OCI-LY7 (cell line): ENCODE data around the gene RFWD3. TPM values are rescaled to one million over a fixed set of nuclear protein-coding genes. Genes with fewer than 3 reads are reported as not detected.
A peak's percentile ranks its signal among the peaks of the same experiment; 100 is the strongest.

Source experiments
- BruUV-seq: library from RNA; stranded (reverse); fragments of 400-500 nt; replicated peaks from 2 replicates; lab custom pipeline; 2021; lab: Mats Ljungman, UMichigan
- CTCF ChIA-PET: fragments of 300-600 bp; sonication (Branson Sonifier 250); formaldehyde crosslinking; loops from one replicate; lab custom pipeline; 2022; ENCODE audit warnings: antibody characterized with exemption; ENCODE audit not compliant: unreplicated experiment; lab: Charles Lee
- POLR2A ChIA-PET: fragments of 300-600 bp; sonication (Branson Sonifier 250); formaldehyde crosslinking; loops from one replicate; lab custom pipeline; 2022; ENCODE audit warnings: antibody characterized with exemption; lab: Charles Lee
- DNase-seq: peaks from one replicate; pipeline ENCODE4 v3.0.0-alpha.2; 2015; ENCODE audit warnings: low spot score
- H2AFZ ChIP-seq: fragments of 200-600 bp; sonication (generic), shearing (Covaris generic); 2 replicates; pipeline ENCODE4 v1.6.1; 2014; ENCODE audit warnings: mild to moderate bottlenecking, antibody characterized with exemption, low read length, moderate library complexity
- H3K27ac ChIP-seq: fragments of 200-600 bp; sonication (generic); 2 replicates; pipeline ENCODE4 v1.5.1; 2014; ENCODE audit warnings: mixed run types, low read depth, mild to moderate bottlenecking, moderate library complexity, low read length, inconsistent platforms; ENCODE audit not compliant: poor library complexity, severe bottlenecking
- H3K36me3 ChIP-seq: fragments of 200-600 bp; sonication (generic); 2 replicates; pipeline ENCODE4 v1.6.1; 2014; ENCODE audit warnings: mild to moderate bottlenecking, antibody characterized with exemption, low read length, moderate library complexity, mixed read lengths; ENCODE audit not compliant: insufficient read depth
- H3K4me1 ChIP-seq: fragments of 200-600 bp; sonication (generic); 2 replicates; pipeline ENCODE4 v1.5.1; 2014; ENCODE audit warnings: mild to moderate bottlenecking, low read length; ENCODE audit not compliant: insufficient read depth, poor library complexity, severe bottlenecking
- H3K4me2 ChIP-seq: fragments of 200-600 bp; sonication (generic); 2 replicates; pipeline ENCODE4 v1.6.1; 2014; ENCODE audit warnings: mild to moderate bottlenecking, low read length
- H3K4me3 ChIP-seq: fragments of 200-600 bp; sonication (generic); 2 replicates; pipeline ENCODE4 v1.5.1; 2014; ENCODE audit warnings: mild to moderate bottlenecking, low read depth, low read length; ENCODE audit not compliant: poor library complexity, severe bottlenecking
- H3K79me2 ChIP-seq: fragments of 200-600 bp; sonication (generic); 2 replicates; pipeline ENCODE4 v1.6.1; 2016; ENCODE audit warnings: low read depth, mild to moderate bottlenecking, low read length, moderate library complexity, mixed read lengths; ENCODE audit not compliant: insufficient read depth
- H3K9me2 ChIP-seq: fragments of 200-600 bp; sonication (generic); 2 replicates; pipeline ENCODE4 v1.6.1; 2016; ENCODE audit warnings: mild to moderate bottlenecking, low read length, mixed read lengths; ENCODE audit not compliant: insufficient read depth
- H3K9me3 ChIP-seq: fragments of 200-600 bp; sonication (generic); 2 replicates; pipeline ENCODE4 v1.6.1; 2014; ENCODE audit warnings: mild to moderate bottlenecking, mixed run types, low read length, mixed read lengths
- H4K20me1 ChIP-seq: fragments of 200-600 bp; sonication (generic); 2 replicates; pipeline ENCODE4 v1.6.1; 2014; ENCODE audit warnings: mild to moderate bottlenecking, antibody characterized with exemption, low read length, moderate library complexity, mixed read lengths; ENCODE audit not compliant: insufficient read depth
- EZH2phosphoT487 ChIP-seq: fragments of 200-600 bp; sonication (generic); IDR thresholded peaks from 2 replicates; pipeline ENCODE4 v1.6.1; 2018; ENCODE audit warnings: low read depth, borderline replicate concordance, mild to moderate bottlenecking, mixed run types, antibody characterized with exemption, low read length, moderate library complexity, mixed read lengths
- intact Hi-C: fragments of 100-400 bp; cut with micrococcal nuclease; formaldehyde crosslinking; loops from one replicate; pipeline ENCODE4 v1.10.0; 2022; ENCODE audit not compliant: unreplicated experiment
- total RNA-seq, 2 experiments: library from RNA; depleted of rRNA in 1 of 2; stranded (reverse); fragments of >200 nt in 1 of 2; shearing (Covaris generic) in 1 of 2; gene quantifications; 2 replicates each; pipeline ENCODE4 v1.2.3, GENCODE V29; 2014 to 2022
- TF ChIP-seq, protein P1 (sequence below): fragments of 200-600 bp; sonication (generic); conservative IDR thresholded peaks from 2 replicates; pipeline ENCODE4 v1.5.1; 2014; ENCODE audit warnings: mild to moderate bottlenecking, antibody characterized with exemption, low read length, moderate library complexity, mixed read lengths

Gene RFWD3
- total RNA-seq, 2 experiments from 2014 or later = 79.7 to 134 TPM

GRCh38 chr16:74695450-74696422 is 29.1 kb upstream of the RFWD3 start:
- DNase-seq = peak; percentile 92
- TF ChIP-seq EZH2phosphoT487 = no peak
- TF ChIP-seq, protein P1, sequence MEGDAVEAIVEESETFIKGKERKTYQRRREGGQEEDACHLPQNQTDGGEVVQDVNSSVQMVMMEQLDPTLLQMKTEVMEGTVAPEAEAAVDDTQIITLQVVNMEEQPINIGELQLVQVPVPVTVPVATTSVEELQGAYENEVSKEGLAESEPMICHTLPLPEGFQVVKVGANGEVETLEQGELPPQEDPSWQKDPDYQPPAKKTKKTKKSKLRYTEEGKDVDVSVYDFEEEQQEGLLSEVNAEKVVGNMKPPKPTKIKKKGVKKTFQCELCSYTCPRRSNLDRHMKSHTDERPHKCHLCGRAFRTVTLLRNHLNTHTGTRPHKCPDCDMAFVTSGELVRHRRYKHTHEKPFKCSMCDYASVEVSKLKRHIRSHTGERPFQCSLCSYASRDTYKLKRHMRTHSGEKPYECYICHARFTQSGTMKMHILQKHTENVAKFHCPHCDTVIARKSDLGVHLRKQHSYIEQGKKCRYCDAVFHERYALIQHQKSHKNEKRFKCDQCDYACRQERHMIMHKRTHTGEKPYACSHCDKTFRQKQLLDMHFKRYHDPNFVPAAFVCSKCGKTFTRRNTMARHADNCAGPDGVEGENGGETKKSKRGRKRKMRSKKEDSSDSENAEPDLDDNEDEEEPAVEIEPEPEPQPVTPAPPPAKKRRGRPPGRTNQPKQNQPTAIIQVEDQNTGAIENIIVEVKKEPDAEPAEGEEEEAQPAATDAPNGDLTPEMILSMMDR = no peak
- TSS peak; percentile 94 for BruUV-seq
- Histone ChIP-seq H2AFZ (peak overlapping the region; percentile 94), H3K79me2 (peaks cover 5% of the 10 kb centered on the region; the same call in 1 of the 2 replicates), H3K9me3 (no peaks in the 10 kb centered on the region), H3K27ac (peak overlapping the region; percentile 26), H4K20me1 (no peaks in the 10 kb centered on the region), H3K4me3 (peak overlapping the region; percentile 66), H3K4me1 (peaks cover 37% of the 10 kb centered on the region), H3K4me2 (peak overlapping the region; percentile 77), H3K36me3 (no peaks in the 10 kb centered on the region; the same call in 1 of the 2 replicates), H3K9me2 (no peaks in the 10 kb centered on the region)
- ChIA-PET POLR2A (interaction anchor here (0.5 to 3.9 kb wide), 6 partner anchors 14 to 725 kb away, joined by 3 to 17 read pairs (median 3); partner anchors contain the start of gene RFWD3), CTCF (interaction anchor here (0.6 kb wide), 1 partner anchor 20 kb away, joined by 4 read pairs; no protein-coding TSS in a partner anchor)
- intact Hi-C loops = no loop called here

GRCh38 chr16:74691093-74691855 is 24.6 kb upstream of the RFWD3 start:
- Histone ChIP-seq H3K4me3 (no peak overlapping the region), H3K4me1 (no peaks in the 10 kb centered on the region), H3K4me2 (no peak overlapping the region), H4K20me1 (no peaks in the 10 kb centered on the region), H3K9me2 (no peaks in the 10 kb centered on the region), H3K27ac (no peak overlapping the region), H3K9me3 (no peaks in the 10 kb centered on the region), H3K79me2 (no peaks in the 10 kb centered on the region), H2AFZ (no peak overlapping the region), H3K36me3 (peaks cover 5% of the 10 kb centered on the region)
- no TSS peak for BruUV-seq
- intact Hi-C loops = no loop called here
- ChIA-PET POLR2A (interaction anchor here (1.2 kb wide), 1 partner anchor 11 kb away, joined by 4 read pairs; no protein-coding TSS in a partner anchor), CTCF (no interaction called here)
- DNase-seq = no peak
- TF ChIP-seq EZH2phosphoT487 = no peak
- TF ChIP-seq, protein P1 = no peak
